ENCODE data around the gene SAG.
"Not testable (repeated sequence)": the region's sequence is repeated elsewhere in the genome, so short reads cannot be mapped to it uniquely, and the experiment has no call there.

The SAG gene

DNA sequence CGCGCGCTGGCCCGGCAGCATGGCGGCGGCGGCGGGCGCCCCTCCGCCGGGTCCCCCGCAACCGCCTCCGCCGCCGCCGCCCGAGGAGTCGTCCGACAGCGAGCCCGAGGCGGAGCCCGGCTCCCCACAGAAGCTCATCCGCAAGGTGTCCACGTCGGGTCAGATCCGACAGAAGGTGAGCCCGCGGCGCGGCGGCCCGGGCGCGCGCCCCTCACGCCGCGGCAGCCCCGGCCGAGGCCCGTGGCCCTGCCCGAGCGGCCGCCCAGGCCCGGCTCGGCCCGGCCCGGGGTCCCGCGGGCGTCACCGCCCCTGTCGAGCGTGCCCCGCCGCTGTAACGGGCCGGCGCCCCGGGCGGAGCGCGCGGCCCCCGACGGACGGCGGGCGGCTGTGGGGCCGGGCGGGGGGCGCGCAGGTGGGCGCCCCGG is 46.9 kb downstream of the SAG start:
- DNase-seq (ENCODE audit: low read depth in 2 of 2), result no peak

- DNase-seq (ENCODE audit: low read depth in 2 of 2), result no peak
These were observed 47.5 kb downstream of the SAG start for GRCh38 chr2:233354971-233355574.

DNA sequence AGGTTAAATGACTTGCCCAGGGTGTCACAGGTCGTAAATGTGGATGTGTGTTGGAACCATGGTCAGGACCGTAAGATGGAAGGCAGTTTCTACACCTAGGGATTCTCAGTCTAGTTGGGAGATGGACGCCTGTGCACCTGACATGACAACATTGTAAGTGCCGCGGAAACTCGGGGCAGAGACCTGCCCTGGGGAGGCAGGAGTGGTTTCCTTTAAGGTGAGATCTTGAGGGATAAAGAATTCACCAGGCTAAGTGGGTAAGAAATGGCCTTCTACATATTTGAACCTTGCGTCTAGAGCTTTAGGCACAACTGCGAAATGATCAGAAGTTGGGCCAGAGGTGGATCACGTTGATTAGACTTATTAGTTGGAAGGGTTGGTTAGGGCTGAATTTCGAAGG is 48.3 kb downstream of the SAG start:
- no peak for DNase-seq (ENCODE audit: low read depth in 2 of 2)

DNA sequence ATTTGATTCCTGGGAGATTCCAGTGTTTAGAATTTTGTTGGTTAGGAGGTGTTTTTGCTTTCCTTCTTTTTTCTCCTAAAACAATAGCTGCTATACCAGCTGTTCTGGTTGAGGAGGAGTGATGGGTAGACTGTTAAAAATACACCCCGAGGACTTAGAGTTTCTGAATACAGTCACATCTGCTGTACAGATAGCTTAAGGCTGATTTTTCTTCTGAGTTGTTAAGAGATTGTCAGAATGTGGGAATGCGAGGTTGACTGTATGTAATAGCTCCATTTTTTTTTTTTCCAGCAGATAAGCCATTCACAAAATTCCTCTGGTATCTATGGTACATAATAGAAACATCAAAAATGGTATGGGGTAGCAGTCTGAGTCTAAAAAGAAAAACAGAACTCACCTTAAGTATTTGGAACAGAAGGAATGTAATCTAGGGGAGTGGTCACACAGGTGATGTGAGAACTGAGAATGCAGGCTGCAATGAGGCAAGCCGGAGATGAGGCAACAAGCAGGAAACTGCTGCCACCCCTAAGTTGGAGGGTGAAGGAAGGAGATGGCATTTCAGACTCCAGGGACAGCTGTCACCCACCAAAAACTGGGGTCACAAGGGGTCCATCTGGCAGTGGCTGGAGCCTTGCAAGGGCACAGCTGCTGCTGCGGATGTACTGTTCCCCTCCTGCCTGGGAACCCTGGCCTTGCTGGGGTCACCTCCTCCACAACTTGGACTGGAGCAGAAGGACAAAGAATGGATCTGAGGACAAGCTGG is 49.1 kb downstream of the SAG start:
- DNase-seq (ENCODE audit: low read depth in 2 of 2), result no peak

GRCh38 chr2:233358335-233358734 is 50.7 kb downstream of the SAG start:
- no peak for DNase-seq (ENCODE audit: low read depth in 2 of 2)

DNA sequence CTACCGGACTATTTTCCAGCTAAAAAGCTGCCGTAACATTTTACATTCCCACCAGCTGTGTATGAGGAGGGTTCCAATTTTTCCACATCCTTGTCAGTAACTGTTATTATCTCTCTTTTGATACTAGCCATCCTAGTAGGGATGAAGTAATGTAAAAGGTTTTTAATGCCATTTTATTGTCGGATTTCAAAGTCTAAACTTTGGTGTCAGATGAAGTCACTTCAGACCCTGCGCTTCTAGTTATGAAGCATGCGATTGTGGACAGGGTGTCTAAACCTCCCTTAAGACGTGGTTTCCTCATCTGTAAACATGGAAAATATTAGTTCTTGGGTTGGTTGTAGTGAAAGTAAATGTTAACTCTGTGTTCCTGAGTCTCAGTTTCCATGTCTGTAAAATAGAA is 51.3 kb downstream of the SAG start:
- DNase-seq (ENCODE audit: low read depth in 2 of 2), result no peak

GRCh38 chr2:233359823-233360222 is 52.2 kb downstream of the SAG start:
- DNase-seq (ENCODE audit: low read depth in 2 of 2), result no peak

- DNase-seq (ENCODE audit: low read depth in 2 of 2), result no peak
These were observed 53.2 kb downstream of the SAG start for GRCh38 chr2:233360771-233361176.

GRCh38 chr2:233361297-233361696 is 53.7 kb downstream of the SAG start:
- no peak for DNase-seq (ENCODE audit: low read depth in 2 of 2)

DNA sequence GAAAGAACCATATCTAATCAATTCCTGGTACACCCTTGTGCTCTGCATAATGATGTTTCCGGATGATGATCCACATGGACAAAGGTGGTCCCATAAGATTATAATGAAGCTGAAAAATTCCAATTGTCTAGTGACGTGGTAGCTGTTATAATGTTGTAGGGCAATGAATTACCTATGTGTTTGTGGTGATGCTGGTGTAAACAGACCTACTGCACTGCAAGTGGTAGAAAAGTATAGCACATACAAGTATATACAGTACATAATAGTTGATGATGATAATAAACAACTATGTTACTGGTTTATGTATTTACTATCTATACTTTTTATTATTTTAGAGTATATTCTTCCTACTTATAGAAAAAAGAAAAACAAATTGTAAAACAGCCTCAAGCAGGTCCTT is 55.1 kb downstream of the SAG start:
- DNase-seq (ENCODE audit: low read depth in 2 of 2), result no peak

DNA sequence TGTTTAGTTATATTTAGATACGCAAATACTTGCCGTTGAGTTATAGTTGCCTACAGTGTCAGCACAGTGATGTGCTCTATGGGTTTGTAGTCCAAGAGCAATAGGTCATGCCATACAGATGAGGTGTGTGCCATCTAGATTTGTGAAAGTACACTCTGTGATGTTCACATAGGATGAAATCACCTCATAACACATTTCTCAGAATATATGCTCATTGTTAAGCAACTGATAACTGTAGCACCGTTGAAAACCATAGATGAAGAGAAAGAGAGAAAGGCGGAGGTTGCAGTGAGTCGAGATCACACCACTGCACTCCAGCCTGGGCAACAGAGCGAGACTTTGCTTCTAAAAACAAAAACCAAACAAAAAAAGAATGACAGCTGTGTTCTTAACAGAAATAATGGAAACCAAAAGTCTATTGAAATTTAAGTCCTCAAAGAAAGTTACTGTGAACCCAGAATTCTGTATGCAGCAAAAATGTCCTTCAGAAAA is 56.2 kb downstream of the SAG start:
- no peak for DNase-seq (ENCODE audit: low read depth in 2 of 2)

GRCh38 chr2:233365861-233366520 is 58.4 kb downstream of the SAG start:
- no peak for DNase-seq (ENCODE audit: low read depth in 2 of 2)

DNA sequence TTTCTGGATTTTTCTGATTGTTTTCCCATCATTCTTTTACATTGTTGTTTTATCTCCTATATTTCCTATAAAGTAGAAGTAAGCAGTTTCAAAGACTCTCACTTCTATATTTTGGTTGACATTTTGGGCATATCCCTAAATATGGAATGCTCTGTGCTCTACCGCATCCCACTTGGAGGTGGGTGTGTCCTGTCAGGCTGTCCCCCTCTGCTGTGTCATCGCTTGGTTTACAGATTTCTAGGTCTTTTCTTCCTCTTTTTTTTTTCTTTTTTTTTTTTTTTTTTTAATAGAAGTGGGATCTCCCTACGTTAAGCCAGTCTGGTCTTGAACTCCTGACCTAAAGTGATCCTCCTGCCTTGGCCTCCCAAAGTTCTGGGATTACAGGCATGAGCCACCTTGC is 60.0 kb downstream of the SAG start:
- DNase-seq (ENCODE audit: low read depth in 2 of 2), result no peak

DNA sequence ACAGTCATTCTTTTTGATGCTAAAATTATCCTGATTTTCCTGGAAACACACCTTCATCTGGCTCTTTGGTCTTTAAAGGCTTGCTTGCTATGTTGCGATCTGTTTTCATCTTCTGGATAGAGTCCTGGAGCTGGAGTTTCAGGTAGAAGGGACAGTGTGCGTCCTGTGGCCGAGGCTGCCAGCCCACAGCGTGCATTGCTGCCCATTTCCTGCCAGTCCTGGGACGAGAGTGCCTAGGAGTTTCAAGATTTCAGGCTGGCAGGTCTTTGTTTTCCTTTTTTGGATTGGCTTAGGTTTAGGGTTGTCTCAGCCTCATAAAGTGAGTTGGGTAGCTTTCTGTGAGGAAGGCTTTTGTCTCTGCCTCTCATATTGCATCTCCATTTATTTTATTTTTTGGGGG is 61.1 kb downstream of the SAG start:
- no peak for DNase-seq (ENCODE audit: low read depth in 2 of 2)

DNA sequence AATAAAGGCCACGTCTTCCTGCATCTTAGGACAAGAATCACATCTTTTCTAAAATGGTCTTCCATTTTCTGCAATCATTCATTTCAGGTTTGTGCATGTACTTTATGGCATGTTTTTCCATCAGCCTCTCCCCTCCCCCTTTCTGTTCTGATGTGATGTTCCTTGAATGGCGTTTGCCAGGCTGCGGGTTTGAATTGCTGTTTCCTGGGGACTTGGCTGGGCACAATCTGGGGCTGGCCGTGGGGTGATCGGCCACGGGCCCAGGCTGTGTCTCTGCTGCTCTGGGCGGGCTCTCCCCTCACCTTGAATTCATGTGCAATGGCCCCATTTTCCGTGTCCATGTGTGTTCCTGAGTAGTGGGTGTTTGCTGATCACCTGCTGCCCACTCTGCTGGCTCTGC is 61.8 kb downstream of the SAG start:
- DNase-seq (ENCODE audit: low read depth in 2 of 2), result no peak

DNA sequence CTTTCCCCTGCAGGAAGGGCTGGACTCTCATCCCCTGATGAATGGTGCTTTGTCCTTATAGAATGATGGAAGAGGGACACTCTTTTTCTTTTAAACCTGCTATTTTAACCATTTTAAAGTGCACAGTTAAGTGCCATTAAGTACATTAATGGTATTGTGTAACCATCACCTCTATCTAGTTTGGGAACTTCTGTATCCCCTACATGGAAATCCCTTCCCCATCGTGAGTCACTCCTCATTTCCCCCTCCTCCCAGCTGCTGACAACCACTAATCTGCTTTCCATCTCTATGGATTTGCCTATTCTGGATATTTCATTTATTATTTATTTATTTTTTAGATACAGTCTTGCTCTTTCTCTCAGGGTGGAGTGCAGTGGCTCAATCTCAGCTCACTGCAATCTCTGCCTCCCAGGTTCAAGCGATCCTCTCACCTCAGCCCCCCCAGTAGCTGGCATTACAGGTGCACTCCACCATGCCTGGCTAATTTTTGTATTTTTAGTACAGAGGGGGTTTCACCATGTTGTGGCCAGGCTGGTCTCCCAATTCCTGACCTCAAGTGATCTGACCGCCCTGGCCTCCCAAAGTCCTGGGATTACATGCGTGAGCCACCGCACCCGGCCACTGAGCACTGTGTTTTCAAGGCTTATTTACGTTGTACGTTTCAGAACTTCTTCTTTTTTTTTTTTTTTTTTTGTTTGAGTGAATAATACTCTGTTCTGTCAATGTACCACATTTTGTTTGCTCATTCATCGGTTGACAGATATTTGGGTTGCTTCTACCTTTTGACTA is 62.5 kb downstream of the SAG start:
- DNase-seq (ENCODE audit: low read depth in 2 of 2), result no peak

DNA sequence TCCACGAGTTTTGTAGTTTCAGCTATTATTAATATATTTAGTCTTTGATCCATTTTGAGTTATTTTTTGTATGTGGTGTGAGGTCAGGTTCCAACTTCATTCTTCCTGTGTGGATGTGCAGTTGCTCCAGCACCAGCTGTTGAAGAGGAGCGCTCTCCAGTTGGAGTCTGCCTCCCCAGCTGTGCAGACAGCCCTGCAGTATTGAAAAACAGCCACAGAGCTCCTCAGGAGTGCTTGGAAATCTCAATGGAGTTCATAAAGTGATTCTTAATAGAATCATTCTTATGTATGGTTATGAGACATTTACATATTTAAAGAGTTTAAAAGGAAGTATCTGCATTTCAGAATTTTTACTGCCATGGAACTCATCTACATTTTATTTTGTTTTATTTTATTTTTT is 64.0 kb downstream of the SAG start:
- DNase-seq (ENCODE audit: low read depth in 2 of 2), result no peak

DNA sequence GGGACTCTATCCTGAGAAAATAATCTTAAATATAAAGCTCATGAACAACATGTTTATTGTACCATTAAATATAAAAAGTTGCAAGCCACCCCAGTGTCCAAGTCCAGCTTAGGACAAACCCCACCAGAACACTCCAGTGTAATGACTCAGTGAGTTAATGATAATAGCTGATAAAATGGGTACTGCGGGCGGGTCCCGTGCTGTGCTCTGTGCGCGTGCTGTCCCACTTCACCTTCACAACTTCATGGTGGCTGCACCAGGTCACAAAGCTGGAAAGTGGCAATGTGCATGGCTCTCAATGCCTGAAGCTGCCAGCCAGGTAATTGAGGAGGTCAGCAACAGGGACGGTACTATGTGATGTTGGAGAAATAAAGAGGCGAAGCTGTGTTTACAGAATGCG is 65.2 kb downstream of the SAG start:
- no peak for DNase-seq (ENCODE audit: low read depth in 2 of 2)

DNA sequence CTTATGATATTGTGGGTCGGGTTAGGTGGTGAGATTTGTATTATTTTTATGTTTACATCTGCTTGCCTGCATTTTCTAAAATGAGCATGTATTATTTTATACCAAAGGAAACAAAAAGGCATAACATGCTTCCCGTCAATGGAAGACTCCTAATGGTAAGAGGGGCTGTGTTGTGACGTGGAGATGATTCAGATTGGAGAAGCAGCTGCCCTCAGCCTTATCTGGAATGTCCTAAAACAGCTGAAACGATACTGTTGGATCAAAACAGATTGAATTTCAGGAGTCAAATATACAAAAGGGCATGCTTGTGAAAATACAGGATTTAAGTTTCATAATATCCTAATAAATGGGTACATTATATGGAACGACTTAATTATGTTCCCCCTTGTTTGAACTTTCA is 65.7 kb downstream of the SAG start:
- no peak for DNase-seq (ENCODE audit: low read depth in 2 of 2)

- DNase-seq (ENCODE audit: low read depth in 2 of 2), result not testable (repeated sequence)
These were observed 67.2 kb downstream of the SAG start for GRCh38 chr2:233374776-233375175.

DNA sequence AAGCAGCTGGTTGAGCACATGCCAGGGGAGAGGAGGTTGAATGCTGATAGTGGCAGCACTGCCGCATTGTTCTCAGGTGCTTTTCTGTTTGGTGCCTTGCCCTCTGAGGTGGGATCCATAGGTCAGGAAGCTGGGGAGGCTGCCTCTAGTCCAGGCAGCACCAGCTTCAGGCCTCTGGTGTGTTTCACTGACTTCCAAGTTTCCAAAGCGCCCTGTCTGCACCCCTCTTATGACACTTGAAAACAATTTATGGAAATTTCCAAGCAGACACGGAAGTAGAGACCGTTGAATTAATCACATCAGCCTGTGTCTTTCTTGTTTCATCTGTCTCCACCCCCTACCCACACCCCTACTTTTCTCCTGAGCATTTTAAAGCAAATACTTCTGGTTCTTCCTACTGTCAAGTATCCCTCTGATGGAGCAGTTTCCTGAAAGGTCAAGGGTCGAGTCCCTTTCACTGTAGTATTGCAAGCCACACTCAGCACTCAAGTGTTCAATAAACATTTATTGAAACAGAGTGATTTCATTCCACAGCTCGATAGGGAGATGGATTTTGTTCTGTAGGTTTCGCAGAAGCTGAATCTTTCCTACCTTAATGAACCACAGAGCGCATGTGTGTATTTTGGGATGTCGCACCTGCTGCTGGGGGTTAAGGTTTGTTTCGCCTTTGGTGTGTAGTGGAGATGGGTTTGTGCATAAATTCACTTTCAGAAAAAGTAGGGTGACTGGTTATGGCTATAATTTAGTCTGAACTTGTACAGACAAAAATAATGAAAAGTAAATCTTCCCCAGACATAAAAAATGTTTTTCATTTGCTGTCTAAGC is 68.1 kb downstream of the SAG start:
- no peak for DNase-seq (ENCODE audit: low read depth in 2 of 2)
